ENCODE measurements around the gene DGKI. TPM values are rescaled to one million over a fixed set of nuclear protein-coding genes. Genes with fewer than 3 reads are reported as not detected.

The DGKI gene
- total and polyA plus RNA-seq, 10 donors, result 0.03 to 1.0 (median 0.45) TPM

- no peaks in the 10 kb centered on the region for H3K9me3 ChIP-seq
- no peak overlapping the region for H3K27ac ChIP-seq
- TF ChIP-seq CTCF (IDR thresholded peaks at IDR 0.05 in 8 of 11, conservative IDR thresholded peaks at IDR 0.05 in 3 of 11) (no peak), POLR2AphosphoS5 (IDR thresholded peaks at IDR 0.05) (no peak)
- WGBS, 5 donors, result 72 to 90% (median 85%) methylated on average over 9 of the region's 9 CpGs
- H3K27me3 ChIP-seq (replicated peaks in 1 of 7), result peaks cover 0 to 9% (median 0%) of the 10 kb centered on the region in 7 donors
- no peaks in the 10 kb centered on the region for H3K36me3 ChIP-seq
- H3K4me1 ChIP-seq, result peaks cover 0 to 7% (median 2%) of the 10 kb centered on the region in 6 donors
- no peak overlapping the region for H3K4me3 ChIP-seq
- intact Hi-C loops (cut with DNase I; ENCODE audit: low total_unique reads), result loop anchor here (5.0 kb wide), 1 partner anchor 239 kb away; no protein-coding TSS in a partner anchor
- no peak for DNase-seq
These were observed 188.4 kb downstream of the DGKI start for GRCh38 chr7:137658190-137658900.

- H3K4me3 ChIP-seq, result no peak overlapping the region
- H3K27ac ChIP-seq, result no peak overlapping the region
- TF ChIP-seq CTCF (IDR thresholded peaks at IDR 0.05 in 8 of 11, conservative IDR thresholded peaks at IDR 0.05 in 3 of 11) (no peak), POLR2A (IDR thresholded peaks at IDR 0.05) (no peak), POLR2AphosphoS5 (IDR thresholded peaks at IDR 0.05) (no peak)
- no peak for DNase-seq
- intact Hi-C loops (cut with DNase I; ENCODE audit: low total_unique reads), result loop anchor here (5.0 kb wide), 1 partner anchor 240 kb away; no protein-coding TSS in a partner anchor
- peaks cover 0 to 7% (median 2%) of the 10 kb centered on the region in 6 donors for H3K4me1 ChIP-seq
- 62 to 79% (median 75%) methylated on average over 4 of the region's 4 CpGs for WGBS, 5 donors
- H3K36me3 ChIP-seq, result no peaks in the 10 kb centered on the region
- peaks cover 0 to 5% (median 0%) of the 10 kb centered on the region in 7 donors for H3K27me3 ChIP-seq (replicated peaks in 1 of 7)
- no peaks in the 10 kb centered on the region for H3K9me3 ChIP-seq
These were observed 189.1 kb downstream of the DGKI start for GRCh38 chr7:137657476-137658189.

- H3K4me3 ChIP-seq, result no peak overlapping the region
- peaks cover 0 to 7% (median 2%) of the 10 kb centered on the region in 6 donors for H3K4me1 ChIP-seq
- H3K27me3 ChIP-seq (replicated peaks in 1 of 7), result peaks cover 0 to 5% (median 0%) of the 10 kb centered on the region in 7 donors
- no peak overlapping the region for H3K27ac ChIP-seq
- 56 to 81% (median 78%) methylated on average over 3 of the region's 3 CpGs for WGBS, 5 donors
- no peaks in the 10 kb centered on the region for H3K9me3 ChIP-seq
- no peaks in the 10 kb centered on the region for H3K36me3 ChIP-seq
- no peak for DNase-seq
- TF ChIP-seq CTCF (IDR thresholded peaks at IDR 0.05 in 8 of 11, conservative IDR thresholded peaks at IDR 0.05 in 3 of 11), result no peak
- TF ChIP-seq POLR2AphosphoS5 (IDR thresholded peaks at IDR 0.05), result no peak
- TF ChIP-seq POLR2A (IDR thresholded peaks at IDR 0.05), result no peak
- intact Hi-C loops (cut with DNase I; ENCODE audit: low total_unique reads), result loop anchor here (5.0 kb wide), 1 partner anchor 240 kb away; no protein-coding TSS in a partner anchor
These were observed 189.9 kb downstream of the DGKI start for GRCh38 chr7:137656850-137657232.

All from spleen (tissue), 11 donors.